GM12864 (cell line): ENCODE results near the gene ABLIM2.

Source experiments
- DNase-seq: peaks from one replicate; pipeline ENCODE4 v3.0.0-alpha.2; 2011; ENCODE audit warnings: low read depth
- H3K4me3 ChIP-seq: 2 replicates; pipeline ENCODE4 v1.5.1; 2011; ENCODE audit warnings: mild to moderate bottlenecking, low read depth, low read length, control low read depth
- TF ChIP-seq, protein P1 (sequence below): IDR thresholded peaks from 2 replicates; pipeline ENCODE4 v1.5.1; 2011; ENCODE audit warnings: low read depth, mild to moderate bottlenecking, moderate library complexity, low read length, control low read depth, inconsistent platforms; ENCODE audit errors: missing control alignments

Gene ABLIM2

DNA sequence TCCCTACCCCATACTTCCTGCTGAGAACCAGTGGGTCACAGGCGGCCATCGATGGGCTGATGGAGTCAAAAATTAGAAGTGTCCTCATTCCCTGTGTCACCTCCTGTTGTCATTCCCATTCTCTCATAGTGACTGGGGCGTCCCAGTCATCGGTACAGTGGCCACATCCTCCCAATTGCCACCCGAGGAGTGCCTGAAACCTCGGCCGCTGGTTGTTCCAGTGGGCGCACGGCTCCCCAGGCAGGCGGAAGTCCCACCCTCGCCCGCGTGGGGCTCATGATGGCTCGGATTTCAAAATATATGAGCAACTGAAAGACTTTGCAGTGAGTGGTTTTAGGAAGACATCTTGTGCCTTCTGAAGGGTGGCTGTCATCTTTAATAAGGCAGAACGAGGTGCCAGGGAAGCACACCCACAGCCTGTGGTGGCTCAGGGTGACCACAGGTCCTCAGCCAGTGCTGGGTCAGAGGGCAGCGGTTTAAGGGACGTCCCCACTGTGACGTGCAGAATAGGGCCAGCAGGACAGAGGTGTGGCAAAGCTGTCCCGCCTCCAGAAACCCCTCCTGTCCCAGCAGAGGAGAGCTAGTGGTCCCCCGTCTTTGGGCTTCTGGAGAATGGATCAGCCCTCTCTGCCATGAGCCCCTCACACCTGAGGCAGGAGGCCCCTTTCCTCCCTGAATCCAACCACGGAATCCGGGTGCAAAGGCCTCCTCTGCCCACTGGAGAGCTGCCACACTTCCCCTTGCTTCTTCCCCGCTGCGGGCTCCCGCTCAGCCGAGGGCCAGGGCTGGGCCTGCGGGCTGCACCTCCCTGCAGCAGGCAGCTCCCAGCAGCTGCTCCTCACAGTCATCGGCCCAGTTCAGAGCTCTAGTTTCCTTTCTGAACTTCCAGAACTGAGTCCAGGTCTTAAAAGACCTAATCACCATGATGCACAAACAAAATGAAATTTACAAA, 90.4 kb downstream of the ABLIM2 start:
- TF ChIP-seq, protein P1, sequence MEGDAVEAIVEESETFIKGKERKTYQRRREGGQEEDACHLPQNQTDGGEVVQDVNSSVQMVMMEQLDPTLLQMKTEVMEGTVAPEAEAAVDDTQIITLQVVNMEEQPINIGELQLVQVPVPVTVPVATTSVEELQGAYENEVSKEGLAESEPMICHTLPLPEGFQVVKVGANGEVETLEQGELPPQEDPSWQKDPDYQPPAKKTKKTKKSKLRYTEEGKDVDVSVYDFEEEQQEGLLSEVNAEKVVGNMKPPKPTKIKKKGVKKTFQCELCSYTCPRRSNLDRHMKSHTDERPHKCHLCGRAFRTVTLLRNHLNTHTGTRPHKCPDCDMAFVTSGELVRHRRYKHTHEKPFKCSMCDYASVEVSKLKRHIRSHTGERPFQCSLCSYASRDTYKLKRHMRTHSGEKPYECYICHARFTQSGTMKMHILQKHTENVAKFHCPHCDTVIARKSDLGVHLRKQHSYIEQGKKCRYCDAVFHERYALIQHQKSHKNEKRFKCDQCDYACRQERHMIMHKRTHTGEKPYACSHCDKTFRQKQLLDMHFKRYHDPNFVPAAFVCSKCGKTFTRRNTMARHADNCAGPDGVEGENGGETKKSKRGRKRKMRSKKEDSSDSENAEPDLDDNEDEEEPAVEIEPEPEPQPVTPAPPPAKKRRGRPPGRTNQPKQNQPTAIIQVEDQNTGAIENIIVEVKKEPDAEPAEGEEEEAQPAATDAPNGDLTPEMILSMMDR: no peak
- no peak for DNase-seq
- no peak overlapping the region for H3K4me3 ChIP-seq

DNA sequence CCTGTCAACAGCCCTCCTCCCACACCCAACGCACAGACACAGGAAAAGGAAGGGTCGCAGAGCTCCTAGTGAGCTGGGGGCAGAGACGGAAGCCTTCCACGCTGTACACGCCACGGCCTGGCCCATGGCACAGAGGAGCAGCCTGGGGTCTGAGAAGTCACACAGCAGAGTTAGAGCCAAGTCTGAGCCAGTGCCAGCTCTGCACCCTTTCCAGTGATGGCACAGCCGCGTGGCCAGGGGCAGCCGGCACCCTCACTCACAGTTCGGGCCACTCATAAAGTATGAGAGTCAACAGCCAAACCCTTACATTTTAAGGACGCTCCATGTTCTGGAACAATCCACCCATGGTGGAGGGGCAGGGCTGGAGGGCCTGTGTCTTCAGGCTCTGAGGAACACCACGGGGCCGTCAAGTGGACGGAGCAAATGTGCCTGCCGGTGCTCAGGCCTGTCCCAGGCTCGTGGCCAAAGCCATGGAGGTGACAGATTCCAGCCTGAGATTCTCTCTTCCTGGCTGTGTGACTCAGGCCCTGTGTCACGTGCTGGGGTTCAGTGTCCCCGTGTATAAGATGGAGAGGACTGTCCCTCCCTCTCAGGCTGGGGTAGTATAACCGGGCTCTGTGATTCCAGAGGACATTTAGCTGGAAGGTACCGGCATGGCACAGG, 91.2 kb downstream of the ABLIM2 start:
- no peak for DNase-seq
- TF ChIP-seq, protein P1: no peak
- no peak overlapping the region for H3K4me3 ChIP-seq

DNA sequence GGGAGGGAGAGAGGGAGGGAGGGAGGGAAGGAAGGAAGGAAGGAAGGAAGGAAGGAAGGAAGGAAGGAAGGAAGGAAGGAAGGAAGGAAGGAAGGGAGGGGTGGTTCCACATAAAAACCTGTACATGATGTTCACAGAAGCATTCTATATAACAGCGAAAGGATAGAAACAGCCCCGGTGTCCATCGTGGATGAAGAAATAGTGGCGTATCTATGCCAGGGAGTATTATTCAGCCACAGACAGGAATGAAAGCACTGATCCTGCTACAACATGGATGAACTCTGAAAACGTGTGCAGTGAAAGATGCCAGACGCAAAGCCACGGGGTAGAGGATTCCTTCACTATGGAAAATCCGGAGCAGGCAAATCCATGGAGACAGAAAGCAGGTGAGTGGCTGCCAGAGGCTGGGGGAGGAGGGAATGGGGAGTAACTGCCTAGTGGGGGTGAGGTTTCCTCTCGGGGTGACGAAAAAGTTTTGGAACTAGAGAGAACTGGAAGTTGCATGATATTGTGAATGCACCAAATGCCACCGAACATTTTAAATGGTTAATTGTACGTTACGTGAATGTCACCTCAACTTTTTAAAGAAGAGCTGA, 92.2 kb downstream of the ABLIM2 start:
- H3K4me3 ChIP-seq: no peak overlapping the region
- TF ChIP-seq, protein P1: no peak
- DNase-seq: no peak

DNA sequence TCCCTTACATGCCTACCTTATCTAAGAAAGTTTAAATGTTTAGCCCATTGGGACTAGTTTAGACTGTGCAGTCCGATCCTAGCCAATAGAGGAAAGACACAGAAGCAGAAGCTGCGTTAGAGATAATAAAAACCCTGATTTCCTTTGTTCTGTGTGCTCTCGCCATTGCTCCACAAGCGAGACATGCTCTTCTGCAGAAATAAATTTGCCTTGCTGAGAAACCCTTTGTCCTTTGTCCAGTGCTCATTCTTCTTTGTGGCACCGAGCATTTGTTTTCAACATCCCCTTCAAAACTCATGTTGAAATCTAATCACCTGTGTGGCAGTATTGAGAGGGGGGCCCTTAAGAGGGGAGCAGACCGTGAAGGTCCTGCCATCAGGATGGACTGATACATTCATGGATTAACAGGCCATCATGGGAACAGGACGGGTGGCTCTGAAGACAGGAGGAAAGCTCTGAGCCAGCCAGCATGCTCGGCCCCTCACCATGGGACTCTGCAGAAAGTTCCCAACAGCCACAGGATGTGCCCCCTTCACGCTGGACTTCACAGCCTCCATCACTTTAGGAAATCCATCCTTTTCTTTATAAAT, 94.5 kb downstream of the ABLIM2 start:
- DNase-seq: no peak
- TF ChIP-seq, protein P1: no peak
- H3K4me3 ChIP-seq: no peak overlapping the region

DNA sequence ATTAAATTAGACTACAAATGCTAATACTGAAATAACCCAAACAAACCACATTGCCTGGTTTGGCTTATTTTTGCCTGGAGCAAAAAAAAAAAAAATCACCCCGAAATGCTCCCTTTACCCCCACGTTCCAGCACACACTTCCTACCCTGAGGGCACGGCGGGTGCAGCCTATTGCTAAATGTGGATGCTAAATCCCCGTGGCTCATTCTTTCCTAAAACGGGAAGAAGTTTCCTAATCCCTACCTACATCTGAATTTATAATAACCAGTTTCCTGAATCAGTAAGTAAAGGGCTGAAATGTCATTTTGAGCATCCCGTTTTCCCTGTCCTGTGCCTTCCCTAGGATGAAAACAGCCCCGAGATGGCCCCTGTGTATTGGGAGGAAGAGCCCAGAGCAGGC, 97.0 kb downstream of the ABLIM2 start:
- no peak overlapping the region for H3K4me3 ChIP-seq
- TF ChIP-seq, protein P1: no peak
- DNase-seq: no peak

DNA sequence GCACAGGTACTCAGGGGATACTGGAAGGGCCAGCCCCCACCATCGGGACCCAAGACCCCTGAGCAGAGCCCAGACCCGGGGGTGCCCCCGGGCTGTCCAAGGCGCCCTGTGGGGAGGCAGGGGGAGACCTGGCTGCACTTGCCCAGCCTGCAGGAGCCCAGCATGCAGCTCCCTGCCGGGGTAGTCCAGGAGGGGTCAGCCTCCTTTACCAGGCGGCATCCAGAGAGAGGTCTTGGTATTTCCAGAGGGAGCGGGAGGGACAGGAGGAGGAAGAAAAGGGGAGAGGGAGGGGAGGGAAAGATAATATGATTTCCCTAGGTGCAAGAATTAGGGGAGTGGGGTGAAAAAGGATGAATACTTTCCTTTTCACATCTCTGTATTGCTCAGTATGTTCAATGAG, 97.5 kb downstream of the ABLIM2 start:
- TF ChIP-seq, protein P1: no peak
- DNase-seq: no peak
- no peak overlapping the region for H3K4me3 ChIP-seq
